Daoy (cell line): Measurements from ENCODE around the gene MANEAL. TPM values are rescaled to one million over a fixed set of nuclear protein-coding genes. Genes with fewer than 3 reads are reported as not detected.
A peak's percentile ranks its signal among the peaks of the same experiment; 100 is the strongest.

ENCODE experiments used
- DNase-seq: peaks from one replicate; pipeline ENCODE4 v3.0.0-alpha.2; 2015; ENCODE audit warnings: low read depth
- total RNA-seq: library from RNA; depleted of rRNA; stranded (reverse); fragments of >200 nt; shearing (Covaris generic); gene quantifications from 2 replicates; pipeline ENCODE4 v1.2.3, GENCODE V29; 2014

Gene MANEAL
- total RNA-seq, 1 experiment from 2014 or later: 2.6 TPM

GRCh38 chr1:37782491-37782890 lies 11.2 kb upstream of the MANEAL start:
- no peak for DNase-seq

- no peak for DNase-seq
Measured at GRCh38 chr1:37792943-37793686, 532 bp upstream of the MANEAL start.

GRCh38 chr1:37794372-37795339 lies 1.0 kb downstream of the MANEAL start:
- no peak for DNase-seq

- DNase-seq: peak; percentile 75
Measured at GRCh38 chr1:37795340-37796125, 1.9 kb downstream of the MANEAL start.

GRCh38 chr1:37797750-37798345 lies 4.2 kb downstream of the MANEAL start:
- peak; percentile 71 for DNase-seq

GRCh38 chr1:37802439-37802838 lies 8.8 kb downstream of the MANEAL start:
- no peak for DNase-seq

- DNase-seq: no peak
Measured at GRCh38 chr1:37807220-37807554, 13.5 kb downstream of the MANEAL start.

- DNase-seq: peak; percentile 97
Measured at GRCh38 chr1:37807555-37808368, 14.1 kb downstream of the MANEAL start, which contains the start of the genes C1orf122 and YRDC. Gene C1orf122 (plus strand): TSS chr1:37807790. CDS start chr1:37808405, 615 bp downstream. Gene YRDC (minus strand): TSS chr1:37808208. CDS start chr1:37808180, 28 bp downstream.

GRCh38 chr1:37808369-37809319 lies 15.0 kb downstream of the MANEAL start:
- DNase-seq: peak; percentile 87

GRCh38 chr1:37809942-37810341 lies 16.3 kb downstream of the MANEAL start:
- DNase-seq: no peak

GRCh38 chr1:37811027-37811655 lies 17.5 kb downstream of the MANEAL start:
- DNase-seq: peak; percentile 82

GRCh38 chr1:37813529-37814145 lies 20.0 kb downstream of the MANEAL start:
- DNase-seq: no peak

GRCh38 chr1:37814252-37814651 lies 20.6 kb downstream of the MANEAL start:
- DNase-seq: no peak

- DNase-seq: no peak
Measured at GRCh38 chr1:37817481-37817880, 23.8 kb downstream of the MANEAL start.

GRCh38 chr1:37821481-37821880 lies 27.8 kb downstream of the MANEAL start:
- DNase-seq: no peak

- DNase-seq: no peak
Measured at GRCh38 chr1:37822906-37823815, 29.5 kb downstream of the MANEAL start.

- DNase-seq: no peak
Measured at GRCh38 chr1:37824001-37824400, 30.4 kb downstream of the MANEAL start.
